ENCODE data around the gene CREB3. TPM values are rescaled to one million over a fixed set of nuclear protein-coding genes. Genes with fewer than 3 reads are reported as not detected.
A peak's percentile ranks its signal among the peaks of the same experiment; 100 is the strongest.

Gene CREB3
- total RNA-seq, 2 experiments from 2014 or later = 20.5 to 24.7 TPM

DNA sequence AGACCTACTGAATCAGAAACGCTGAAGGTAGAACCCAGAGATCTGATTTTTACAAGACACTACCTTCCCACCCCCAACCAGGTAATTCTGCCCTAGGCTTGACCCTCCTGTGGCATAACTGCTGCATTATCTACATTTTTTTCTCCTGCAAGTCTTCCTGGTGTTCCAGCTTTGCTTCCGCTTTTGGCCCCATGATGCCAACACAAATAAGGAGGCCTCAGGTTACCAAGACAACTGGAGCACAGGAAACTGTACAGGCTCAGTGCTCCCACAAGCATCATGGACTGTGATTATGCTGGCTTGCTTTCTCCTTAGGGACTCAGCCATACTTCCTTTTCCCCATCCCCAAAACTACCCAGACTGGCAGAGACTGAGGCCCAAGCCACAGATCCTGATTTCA, 28.2 kb downstream of the CREB3 start:
- H3K36me3 Mint-ChIP-seq = peaks cover 6% of the 10 kb centered on the region
- H3K9me3 Mint-ChIP-seq (ENCODE audit: low read depth) = no peaks in the 10 kb centered on the region
- ATAC-seq (no peak), DNase-seq (no peak)
- CTCF ChIA-PET = interaction anchor here (1.1 to 1.6 kb wide), 4 partner anchors 25 to 102 kb away, joined by 3 to 7 read pairs (median 4); partner anchors contain the start of gene SPAG8
- no peaks in the 10 kb centered on the region for H3K27me3 Mint-ChIP-seq
- H3K4me1 Mint-ChIP-seq = peaks cover 33% of the 10 kb centered on the region
- H3K4me3 Mint-ChIP-seq = no peak overlapping the region
- H3K27ac Mint-ChIP-seq = no peak overlapping the region

DNA sequence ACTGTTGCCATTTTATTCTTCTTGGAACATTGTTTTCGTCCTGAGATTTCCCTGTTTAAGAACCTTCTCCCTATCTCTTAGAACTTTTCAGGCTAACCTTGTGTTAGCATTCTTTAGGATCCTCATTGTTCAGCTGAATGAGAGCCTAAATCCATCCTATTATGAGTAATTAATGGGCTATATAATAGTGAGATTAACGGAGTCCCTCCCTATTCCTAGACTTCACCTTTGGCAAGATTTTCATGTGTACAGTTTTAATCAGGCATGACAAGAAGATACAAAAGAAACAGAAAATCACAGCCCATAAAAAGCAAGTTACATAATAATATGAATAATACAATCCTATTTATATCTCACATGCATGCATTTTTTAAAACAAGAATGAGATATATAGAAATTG, 30.7 kb downstream of the CREB3 start:
- Mint-ChIP-seq H3K27me3 (no peaks in the 10 kb centered on the region), H3K9me3 (ENCODE audit: low read depth) (no peaks in the 10 kb centered on the region)

DNA sequence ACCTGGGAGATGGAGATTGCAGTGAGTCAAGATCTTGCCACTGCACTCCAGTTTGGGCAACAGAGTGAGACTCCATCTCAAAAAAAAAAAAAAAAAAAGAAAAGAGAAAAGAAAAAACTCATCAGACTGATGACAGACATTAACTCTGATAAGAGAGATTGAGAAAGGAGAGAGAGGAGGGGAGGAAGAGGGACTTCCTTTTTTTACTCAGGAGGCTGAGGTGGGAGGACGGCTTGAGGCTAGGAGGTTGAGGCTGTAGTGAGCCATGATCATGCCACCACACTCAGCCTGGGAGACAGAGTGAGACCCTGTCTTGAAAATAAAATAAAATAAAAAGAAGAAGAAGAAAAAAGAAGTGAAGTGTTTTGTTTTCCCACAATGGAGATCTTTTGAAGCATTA, 31.3 kb downstream of the CREB3 start:
- H3K9me3 Mint-ChIP-seq (ENCODE audit: low read depth) = no peaks in the 10 kb centered on the region

More for the DNA sequence above, 30.7 kb downstream of the CREB3 start:
- ATAC-seq (no peak), DNase-seq (no peak)
- CTCF ChIA-PET = no interaction called here
- Mint-ChIP-seq H3K27ac (no peak overlapping the region), H3K4me1 (peaks cover 16% of the 10 kb centered on the region), H3K36me3 (peaks cover 5% of the 10 kb centered on the region), H3K4me3 (no peak overlapping the region)

DNA sequence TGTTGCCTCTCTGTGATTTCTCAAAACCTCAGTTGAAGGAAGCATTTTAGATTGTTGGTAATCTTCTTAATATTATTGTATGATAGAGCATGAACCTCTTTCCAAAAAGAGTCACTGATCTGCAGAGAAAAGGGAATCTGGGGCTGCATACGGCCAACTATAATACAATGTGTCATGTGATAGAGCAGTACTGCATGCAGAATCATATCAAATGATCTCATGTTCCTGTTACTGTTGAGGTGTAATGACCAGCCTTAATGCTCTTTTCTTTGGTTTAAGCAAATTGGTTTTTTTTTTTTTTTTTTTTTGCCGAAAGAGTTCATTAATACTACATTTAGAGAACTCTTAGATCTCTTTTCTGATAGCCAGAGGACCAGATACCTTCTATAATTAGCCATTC, 34.5 kb downstream of the CREB3 start:
- no peaks in the 10 kb centered on the region for H3K27me3 Mint-ChIP-seq
- no peaks in the 10 kb centered on the region for H3K4me1 Mint-ChIP-seq
- DNase-seq (no peak), ATAC-seq (no peak)
- H3K9me3 Mint-ChIP-seq (ENCODE audit: low read depth) = no peaks in the 10 kb centered on the region
- H3K36me3 Mint-ChIP-seq = peaks cover 2% of the 10 kb centered on the region
- CTCF ChIA-PET = interaction anchor here (1.3 to 1.6 kb wide), 2 partner anchors 9 to 136 kb away, joined by 3 to 4 read pairs; no protein-coding TSS in a partner anchor
- no peak overlapping the region for H3K4me3 Mint-ChIP-seq
- H3K27ac Mint-ChIP-seq = no peak overlapping the region

More for the DNA sequence above, 31.3 kb downstream of the CREB3 start:
- CTCF ChIA-PET = no interaction called here
- Mint-ChIP-seq H3K4me3 (no peak overlapping the region), H3K27me3 (no peaks in the 10 kb centered on the region), H3K4me1 (peaks cover 11% of the 10 kb centered on the region), H3K27ac (no peak overlapping the region), H3K36me3 (peaks cover 2% of the 10 kb centered on the region)
- no peak for DNase-seq
- no peak for ATAC-seq

DNA sequence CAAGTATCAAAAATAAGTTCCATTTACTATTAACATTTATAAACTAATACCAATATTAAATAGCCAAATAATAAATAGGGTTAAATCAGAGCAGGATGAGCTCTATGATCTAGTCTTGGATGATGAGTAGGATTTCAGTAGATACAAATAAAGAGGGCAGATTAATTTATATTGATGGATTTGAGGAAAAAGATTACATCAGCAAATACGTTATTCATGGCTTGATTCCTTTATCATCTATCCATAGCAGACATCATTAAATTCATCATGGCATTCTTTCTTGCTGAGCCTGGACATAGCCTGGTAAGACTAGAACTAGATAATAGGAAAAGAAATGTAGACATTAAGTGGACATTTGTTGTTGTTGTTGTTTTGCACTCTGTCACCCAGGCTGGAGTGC, 35.0 kb downstream of the CREB3 start:
- DNase-seq (no peak), ATAC-seq (no peak)
- no peaks in the 10 kb centered on the region for H3K4me1 Mint-ChIP-seq
- H3K36me3 Mint-ChIP-seq = peaks cover 2% of the 10 kb centered on the region
- H3K4me3 Mint-ChIP-seq = no peak overlapping the region
- no peak overlapping the region for H3K27ac Mint-ChIP-seq
- CTCF ChIA-PET = interaction anchor here (0.9 to 1.9 kb wide), 5 partner anchors 9 to 136 kb away, joined by 3 to 5 read pairs (median 4); no protein-coding TSS in a partner anchor
- no peaks in the 10 kb centered on the region for H3K9me3 Mint-ChIP-seq (ENCODE audit: low read depth)
- no peaks in the 10 kb centered on the region for H3K27me3 Mint-ChIP-seq

- no peaks in the 10 kb centered on the region for H3K36me3 Mint-ChIP-seq
- CTCF ChIA-PET = interaction anchor here (0.6 to 4.5 kb wide), 2 partner anchors 8 to 112 kb away, joined by 3 to 12 read pairs; no protein-coding TSS in a partner anchor
- H3K4me1 Mint-ChIP-seq = no peaks in the 10 kb centered on the region
- H3K27me3 Mint-ChIP-seq = no peaks in the 10 kb centered on the region
- H3K27ac Mint-ChIP-seq = no peak overlapping the region
- DNase-seq (no peak), ATAC-seq (no peak)
- no peaks in the 10 kb centered on the region for H3K9me3 Mint-ChIP-seq (ENCODE audit: low read depth)
- H3K4me3 Mint-ChIP-seq = no peak overlapping the region
These were observed 37.3 kb downstream of the CREB3 start for GRCh38 chr9:35769763-35770162.

DNA sequence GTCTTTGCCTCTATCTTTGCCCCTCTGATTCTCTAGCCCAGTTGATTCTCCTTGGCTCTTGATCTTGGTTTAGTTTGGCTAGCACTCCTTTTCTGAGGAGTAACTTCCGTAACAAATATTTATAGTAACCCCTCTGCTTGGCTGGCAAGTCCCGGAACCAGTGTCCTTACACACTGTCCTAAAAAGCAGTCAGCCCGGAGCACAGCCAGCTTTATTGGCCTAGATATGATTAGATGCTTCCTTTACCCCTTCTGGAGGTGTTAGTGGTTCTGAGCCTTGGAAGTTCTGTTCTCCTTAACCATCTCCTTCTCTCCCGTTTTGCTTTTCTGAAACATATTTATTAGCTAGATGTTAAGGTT, 38.6 kb downstream of the CREB3 start:
- CTCF ChIA-PET = interaction anchor here (0.9 to 4.5 kb wide), 4 partner anchors 12 to 111 kb away, joined by 3 to 12 read pairs (median 5); no protein-coding TSS in a partner anchor
- DNase-seq (no peak), ATAC-seq (no peak)
- Mint-ChIP-seq H3K9me3 (ENCODE audit: low read depth) (no peaks in the 10 kb centered on the region), H3K4me1 (no peaks in the 10 kb centered on the region), H3K36me3 (no peaks in the 10 kb centered on the region), H3K4me3 (no peak overlapping the region), H3K27me3 (no peaks in the 10 kb centered on the region), H3K27ac (no peak overlapping the region)

DNA sequence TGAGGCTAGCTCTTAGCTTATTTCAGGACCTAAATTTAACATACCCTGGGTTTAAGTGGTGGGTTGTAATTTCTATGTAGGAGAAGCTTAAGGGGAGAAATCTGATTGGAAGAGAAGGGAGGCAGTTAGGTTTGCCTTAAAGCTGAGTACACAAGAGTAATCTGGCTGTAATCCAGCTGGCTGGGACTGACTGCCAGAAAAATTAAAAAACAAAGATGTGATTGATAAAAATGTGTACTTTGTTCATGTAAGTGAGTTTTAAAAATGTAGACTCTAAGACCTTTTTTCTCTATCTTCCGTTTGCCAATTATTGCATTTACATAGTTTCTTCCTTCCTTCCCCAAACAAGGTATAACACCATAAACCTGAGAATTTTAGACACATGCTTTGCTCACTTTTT, 39.1 kb downstream of the CREB3 start:
- H3K36me3 Mint-ChIP-seq = no peaks in the 10 kb centered on the region
- H3K4me1 Mint-ChIP-seq = no peaks in the 10 kb centered on the region
- DNase-seq = no peak
- no peaks in the 10 kb centered on the region for H3K27me3 Mint-ChIP-seq
- CTCF ChIA-PET = interaction anchor here (1.3 to 4.5 kb wide), 3 partner anchors 11 to 111 kb away, joined by 3 to 12 read pairs (median 7); no protein-coding TSS in a partner anchor
- H3K27ac Mint-ChIP-seq = no peak overlapping the region
- H3K9me3 Mint-ChIP-seq (ENCODE audit: low read depth) = no peaks in the 10 kb centered on the region
- no peak overlapping the region for H3K4me3 Mint-ChIP-seq
- ATAC-seq = no peak

DNA sequence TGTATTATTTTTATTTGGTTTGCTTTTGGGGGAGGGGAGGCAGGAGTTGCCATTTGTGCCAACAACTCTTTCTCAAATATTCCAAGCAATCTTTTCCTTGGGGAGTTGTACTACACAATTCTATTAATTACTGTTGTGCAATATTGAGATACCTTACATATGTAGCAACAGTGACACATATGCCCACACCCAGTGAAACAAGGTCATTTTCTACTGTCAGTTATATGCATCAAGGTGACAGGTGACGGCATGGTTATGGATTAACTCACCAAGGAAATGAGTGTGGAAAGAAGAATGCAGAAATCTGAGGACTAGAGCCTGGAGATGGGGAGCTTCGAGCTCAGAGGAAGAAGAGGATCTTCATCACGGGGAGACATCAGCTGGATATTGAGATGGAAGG, 39.5 kb downstream of the CREB3 start:
- ATAC-seq = no peak
- Mint-ChIP-seq H3K9me3 (ENCODE audit: low read depth) (no peaks in the 10 kb centered on the region), H3K4me1 (no peaks in the 10 kb centered on the region), H3K27ac (no peak overlapping the region), H3K36me3 (no peaks in the 10 kb centered on the region), H3K4me3 (no peak overlapping the region), H3K27me3 (no peaks in the 10 kb centered on the region)
- CTCF ChIA-PET = interaction anchor here (1.3 to 4.5 kb wide), 4 partner anchors 11 to 110 kb away, joined by 3 to 12 read pairs (median 7); no protein-coding TSS in a partner anchor
- DNase-seq = no peak

DNA sequence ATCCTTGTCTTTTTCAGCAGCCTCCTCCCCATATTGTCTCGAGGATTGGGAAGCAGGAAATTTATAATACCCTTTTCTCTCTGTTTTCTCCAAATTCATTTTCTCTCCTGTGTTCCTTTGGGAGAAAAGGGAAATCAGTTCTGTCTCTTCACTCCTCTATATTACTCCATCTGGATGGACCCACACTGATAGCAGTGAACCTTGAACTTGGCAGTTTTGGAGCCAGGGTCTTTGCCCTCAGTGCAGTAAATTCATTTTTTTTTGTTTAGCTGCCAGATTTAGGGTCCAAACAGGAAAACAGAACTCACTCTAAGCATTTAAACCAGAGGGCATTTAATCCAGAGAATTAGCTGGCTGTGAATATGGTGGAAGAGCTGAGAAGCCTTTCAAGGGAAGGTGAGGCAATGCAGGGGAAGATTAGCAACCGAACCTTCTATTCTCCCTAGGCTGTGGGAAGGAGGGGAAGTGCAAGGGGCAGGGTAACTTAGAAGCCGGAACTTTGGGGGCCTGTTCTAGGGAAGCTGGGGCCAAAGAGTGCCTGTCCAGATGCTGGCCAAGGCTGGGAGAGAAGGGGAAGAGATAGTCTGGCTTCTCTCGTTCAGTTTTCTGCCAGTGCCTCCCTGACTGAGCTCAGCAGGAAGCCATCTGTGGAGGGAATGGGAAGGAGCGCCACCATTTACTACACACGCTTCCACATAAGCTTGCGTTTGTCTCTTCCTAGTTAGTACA, 42.6 kb downstream of the CREB3 start:
- Mint-ChIP-seq H3K4me1 (peaks cover 2% of the 10 kb centered on the region), H3K27ac (peak overlapping the region; percentile 41), H3K9me3 (ENCODE audit: low read depth) (no peaks in the 10 kb centered on the region), H3K36me3 (peaks cover 3% of the 10 kb centered on the region), H3K4me3 (no peak overlapping the region), H3K27me3 (no peaks in the 10 kb centered on the region)
- CTCF ChIA-PET = interaction anchor here (0.6 to 1.9 kb wide), 6 partner anchors 15 to 668 kb away, joined by 3 to 11 read pairs (median 4); no protein-coding TSS in a partner anchor
- no peak for DNase-seq
- no peak for ATAC-seq

- H3K4me3 Mint-ChIP-seq = no peak overlapping the region
- DNase-seq (no peak), ATAC-seq (no peak)
- CTCF ChIA-PET = interaction anchor here (0.7 to 1.9 kb wide), 5 partner anchors 14 to 106 kb away, joined by 3 to 11 read pairs (median 4); no protein-coding TSS in a partner anchor
- peaks cover 2% of the 10 kb centered on the region for H3K4me1 Mint-ChIP-seq
- no peaks in the 10 kb centered on the region for H3K27me3 Mint-ChIP-seq
- H3K36me3 Mint-ChIP-seq = peaks cover 8% of the 10 kb centered on the region
- no peak overlapping the region for H3K27ac Mint-ChIP-seq
- H3K9me3 Mint-ChIP-seq (ENCODE audit: low read depth) = no peaks in the 10 kb centered on the region
These were observed 43.6 kb downstream of the CREB3 start for GRCh38 chr9:35776018-35776417.

DNA sequence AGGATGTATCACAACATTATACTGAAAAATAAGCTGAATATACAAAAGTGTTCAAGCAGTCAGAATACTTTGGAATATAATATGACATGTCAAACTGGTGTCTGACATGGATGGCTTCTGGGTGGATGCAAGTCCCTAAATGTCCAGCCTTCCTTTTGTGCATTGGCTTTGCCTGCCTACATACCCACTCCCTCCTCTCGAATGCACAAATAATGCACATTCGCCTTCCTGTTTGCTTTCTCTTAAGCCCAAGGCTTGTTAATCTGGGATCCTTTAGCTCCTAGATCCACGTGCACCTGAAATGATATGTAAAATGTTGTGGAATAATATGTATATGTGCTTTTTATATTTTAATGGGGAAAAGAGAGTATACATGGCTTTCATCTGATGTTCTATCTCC, 46.0 kb downstream of the CREB3 start:
- H3K27me3 Mint-ChIP-seq = no peaks in the 10 kb centered on the region
- ATAC-seq (no peak), DNase-seq (no peak)
- H3K27ac Mint-ChIP-seq = no peak overlapping the region
- peaks cover 12% of the 10 kb centered on the region for H3K36me3 Mint-ChIP-seq
- CTCF ChIA-PET = interaction anchor here (0.7 to 2.1 kb wide), 5 partner anchors 8 to 104 kb away, joined by 3 to 7 read pairs (median 3); no protein-coding TSS in a partner anchor
- H3K9me3 Mint-ChIP-seq (ENCODE audit: low read depth) = no peaks in the 10 kb centered on the region
- H3K4me1 Mint-ChIP-seq = peaks cover 2% of the 10 kb centered on the region
- no peak overlapping the region for H3K4me3 Mint-ChIP-seq

GRCh38 chr9:35781066-35781465, 48.6 kb downstream of the CREB3 start:
- ATAC-seq (no peak), DNase-seq (no peak)
- H3K4me1 Mint-ChIP-seq = peaks cover 2% of the 10 kb centered on the region
- H3K27ac Mint-ChIP-seq = no peak overlapping the region
- H3K9me3 Mint-ChIP-seq (ENCODE audit: low read depth) = no peaks in the 10 kb centered on the region
- H3K27me3 Mint-ChIP-seq = no peaks in the 10 kb centered on the region
- CTCF ChIA-PET = interaction anchor here (1.4 kb wide), 1 partner anchor 9 kb away, joined by 5 read pairs; no protein-coding TSS in a partner anchor
- H3K36me3 Mint-ChIP-seq = peaks cover 20% of the 10 kb centered on the region
- H3K4me3 Mint-ChIP-seq = no peak overlapping the region

DNA sequence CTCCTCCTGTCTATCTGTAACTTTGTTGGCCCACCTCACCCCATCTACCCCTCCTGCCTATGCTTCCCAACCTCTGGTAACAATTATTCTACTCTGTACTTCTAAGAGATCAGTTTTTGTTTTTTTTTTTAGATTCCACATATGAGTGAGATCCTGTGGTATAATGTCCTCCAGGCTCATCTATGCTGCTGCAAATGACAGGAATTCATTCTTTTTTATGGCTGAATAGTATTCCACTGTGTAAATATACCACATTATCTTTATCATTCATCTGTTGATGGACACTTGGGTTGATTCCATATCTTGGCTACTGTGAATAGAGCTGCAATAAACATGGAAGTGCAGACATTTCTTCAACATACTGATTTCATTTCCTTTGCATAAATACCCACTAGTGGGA, 51.0 kb downstream of the CREB3 start:
- DNase-seq (no peak), ATAC-seq (no peak)
- no peaks in the 10 kb centered on the region for H3K9me3 Mint-ChIP-seq (ENCODE audit: low read depth)
- no peak overlapping the region for H3K4me3 Mint-ChIP-seq
- H3K27me3 Mint-ChIP-seq = no peaks in the 10 kb centered on the region
- H3K36me3 Mint-ChIP-seq = peaks cover 18% of the 10 kb centered on the region
- no peaks in the 10 kb centered on the region for H3K4me1 Mint-ChIP-seq
- CTCF ChIA-PET = interaction anchor here (0.7 to 1.2 kb wide), 3 partner anchors 12 to 99 kb away, joined by 3 to 4 read pairs (median 3); no protein-coding TSS in a partner anchor
- no peak overlapping the region for H3K27ac Mint-ChIP-seq

All from activated CD8-positive, alpha-beta memory T cell treated with anti-CD3 and anti-CD28 coated beads, Interleukin-2, amount 10 ng/mL, durations not matched to agents 7 days and 5 days (primary cell).